ENCODE data around the gene CCDC146.
A peak's percentile ranks its signal among the peaks of the same experiment; 100 is the strongest.
"Not testable (repeated sequence)": the region's sequence is repeated elsewhere in the genome, so short reads cannot be mapped to it uniquely, and the experiment has no call there.

The CCDC146 gene

DNA sequence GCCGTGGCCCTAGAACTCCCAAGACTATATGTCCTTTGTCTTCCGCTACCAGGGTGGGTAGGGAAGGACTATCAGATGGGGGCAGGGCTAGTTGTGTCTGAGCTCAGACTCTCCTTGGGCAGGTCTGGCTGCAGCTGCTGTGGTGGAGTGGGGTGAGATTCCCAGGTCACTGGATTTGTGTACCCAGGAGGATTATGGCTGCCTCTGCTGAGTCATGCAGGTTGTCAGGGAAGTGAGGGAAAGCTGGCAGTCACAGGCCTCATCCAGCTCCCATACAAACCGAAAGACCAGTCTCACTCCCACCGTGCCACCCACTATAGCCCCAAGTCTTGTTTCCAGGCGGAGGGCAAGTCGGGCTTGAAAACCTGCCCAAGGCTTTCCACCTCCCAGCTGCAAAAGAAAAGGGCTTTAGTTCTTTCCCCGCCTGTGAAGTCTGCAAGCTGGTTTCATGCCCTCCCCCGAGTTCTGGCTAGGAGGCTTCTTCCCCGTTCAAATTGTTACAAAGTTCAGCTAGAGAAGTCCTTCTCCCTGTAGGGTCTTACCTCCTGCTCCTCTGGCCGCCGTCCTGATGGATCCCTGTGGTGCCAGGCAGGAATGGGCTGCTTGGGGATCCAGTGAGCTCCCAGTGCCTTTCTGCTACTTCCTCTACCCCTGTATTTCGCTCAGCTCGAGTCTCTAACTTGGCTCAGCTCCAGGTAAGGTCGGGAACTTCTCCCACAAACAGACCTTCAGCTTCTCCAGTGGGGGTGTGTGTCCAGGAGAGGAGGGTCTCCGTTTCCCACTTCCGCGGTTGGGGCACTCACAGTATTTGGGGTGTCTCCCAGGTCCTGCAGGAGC, 184.0 kb downstream of the CCDC146 start:
- DNase-seq, result no peak

DNA sequence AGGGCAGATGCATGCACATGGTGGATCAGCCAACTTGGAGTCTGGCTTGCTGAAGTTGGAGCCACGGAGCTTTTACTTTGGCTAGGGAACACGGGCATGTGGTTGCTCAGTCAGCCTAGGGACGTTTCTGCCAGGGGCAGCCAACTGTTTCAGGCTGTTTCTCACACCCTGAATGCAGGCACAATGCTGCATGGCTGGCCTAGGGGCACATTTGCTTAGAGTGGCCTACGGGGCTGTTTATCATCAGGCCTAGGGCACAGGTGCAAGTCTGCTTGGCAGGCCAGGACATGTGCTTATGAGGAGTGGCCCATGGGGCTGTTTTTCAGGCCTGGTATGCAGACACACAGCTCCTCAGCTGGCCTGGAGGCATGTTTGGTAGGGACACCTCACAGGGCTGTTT, 186.4 kb downstream of the CCDC146 start:
- no peak for DNase-seq

DNA sequence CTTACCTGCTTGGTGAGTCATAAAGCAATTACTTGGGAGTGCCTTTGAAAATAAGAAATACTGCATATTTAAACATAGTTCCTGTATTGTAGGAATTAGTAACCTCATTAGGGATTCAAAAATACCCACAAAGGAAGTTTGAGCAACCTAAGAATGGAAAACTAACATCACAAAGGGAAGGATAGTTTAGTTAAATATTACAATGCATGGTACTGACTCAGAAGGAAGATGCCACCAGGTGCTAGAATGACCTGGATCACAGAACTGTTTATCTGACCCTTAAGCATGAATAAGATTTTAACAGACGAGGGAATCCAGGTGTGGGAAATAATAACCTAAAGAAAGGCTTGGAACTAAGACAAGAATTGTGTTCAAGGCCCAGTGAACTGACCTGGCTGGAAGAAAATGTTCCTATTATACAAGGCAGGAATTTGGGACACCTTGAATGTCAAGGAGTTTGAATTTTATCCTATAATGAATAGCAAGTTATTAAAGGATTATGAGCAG, 187.4 kb downstream of the CCDC146 start:
- no peak for DNase-seq

DNA sequence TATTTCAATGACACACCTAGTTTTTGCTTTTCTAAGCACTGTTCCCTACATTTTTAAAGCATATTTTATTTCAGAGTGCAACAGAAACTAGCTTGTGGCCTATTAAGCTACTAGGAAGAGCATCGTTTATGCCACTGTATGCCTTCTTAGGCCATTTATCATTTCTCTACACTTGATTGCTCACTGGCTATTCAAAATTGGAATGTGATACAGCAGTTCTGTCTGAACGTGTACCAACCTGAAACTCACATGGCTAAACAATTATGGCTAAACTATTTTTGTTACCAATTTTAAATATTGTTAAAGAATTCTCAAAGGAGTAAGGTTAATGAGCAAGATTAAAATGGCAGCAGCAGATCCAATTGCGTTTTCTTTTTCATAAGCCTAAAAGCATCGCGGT, 188.6 kb downstream of the CCDC146 start:
- no peak for DNase-seq

DNA sequence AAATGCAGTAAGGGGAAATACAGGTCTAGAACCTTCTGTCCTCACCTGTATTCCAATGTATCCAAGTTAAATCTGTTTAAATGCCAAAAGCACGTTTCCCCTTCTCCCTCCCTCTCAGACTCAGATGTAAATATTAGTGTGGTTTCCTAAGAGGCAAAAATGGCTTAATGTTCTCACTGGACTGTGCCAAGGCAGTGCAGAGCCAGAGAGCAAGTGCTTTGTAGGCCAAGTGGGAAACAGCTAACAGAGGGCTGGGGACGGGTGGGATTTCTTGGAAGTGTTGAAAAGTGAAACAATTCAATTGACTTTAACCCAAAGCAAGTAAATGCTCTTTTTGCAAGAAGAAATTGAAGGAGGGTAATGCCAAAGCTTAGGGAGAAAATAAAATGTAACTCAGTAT, 190.7 kb downstream of the CCDC146 start:
- DNase-seq, result no peak

DNA sequence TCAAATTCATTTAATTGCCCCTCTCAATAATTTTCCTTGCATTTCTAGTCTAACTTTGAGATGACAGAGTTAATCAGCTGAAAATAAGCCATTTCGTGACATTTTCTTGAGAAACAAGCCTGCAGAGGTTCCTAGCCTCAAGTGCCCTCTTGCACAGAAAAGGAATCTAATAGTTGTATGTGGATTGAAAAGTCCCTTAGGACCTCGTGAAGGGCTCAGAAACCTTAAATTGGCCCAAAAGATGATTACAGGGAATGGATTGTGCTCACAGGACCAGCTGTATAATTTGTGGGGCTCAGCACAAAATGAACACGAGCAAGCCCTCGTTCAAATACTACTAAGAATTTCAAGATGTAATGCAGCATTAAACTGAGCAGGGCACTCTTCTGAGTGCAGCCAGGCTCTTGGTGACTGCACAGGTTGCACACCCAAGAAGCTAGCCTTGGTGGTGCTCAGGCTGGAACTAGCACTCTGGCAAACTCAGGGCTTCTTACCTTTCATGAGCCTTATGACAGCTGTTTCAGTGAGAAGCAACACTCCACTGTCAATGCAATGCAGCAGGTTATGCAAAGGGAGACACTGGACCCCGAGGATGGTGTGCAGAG, 191.6 kb downstream of the CCDC146 start:
- no peak for DNase-seq

DNA sequence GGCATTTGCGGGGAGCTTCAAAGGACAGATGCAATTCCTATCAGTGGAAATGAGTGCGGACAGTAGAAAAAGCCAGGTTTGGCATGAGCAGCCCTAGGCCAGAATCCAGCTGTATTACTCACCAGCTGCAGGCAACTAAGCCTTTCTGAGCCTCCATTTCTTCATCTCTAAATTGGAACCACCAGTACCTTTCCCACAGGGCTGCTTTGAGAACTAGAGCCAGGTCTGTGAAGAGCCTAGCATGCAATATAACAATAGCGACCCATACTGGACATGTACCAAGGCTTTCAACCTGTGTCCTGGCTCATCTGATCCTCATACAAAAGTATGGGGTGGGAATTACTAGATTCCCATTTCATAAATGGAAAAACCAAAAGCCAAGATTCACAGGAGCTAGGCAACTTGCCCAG, 192.8 kb downstream of the CCDC146 start:
- DNase-seq, result no peak

DNA sequence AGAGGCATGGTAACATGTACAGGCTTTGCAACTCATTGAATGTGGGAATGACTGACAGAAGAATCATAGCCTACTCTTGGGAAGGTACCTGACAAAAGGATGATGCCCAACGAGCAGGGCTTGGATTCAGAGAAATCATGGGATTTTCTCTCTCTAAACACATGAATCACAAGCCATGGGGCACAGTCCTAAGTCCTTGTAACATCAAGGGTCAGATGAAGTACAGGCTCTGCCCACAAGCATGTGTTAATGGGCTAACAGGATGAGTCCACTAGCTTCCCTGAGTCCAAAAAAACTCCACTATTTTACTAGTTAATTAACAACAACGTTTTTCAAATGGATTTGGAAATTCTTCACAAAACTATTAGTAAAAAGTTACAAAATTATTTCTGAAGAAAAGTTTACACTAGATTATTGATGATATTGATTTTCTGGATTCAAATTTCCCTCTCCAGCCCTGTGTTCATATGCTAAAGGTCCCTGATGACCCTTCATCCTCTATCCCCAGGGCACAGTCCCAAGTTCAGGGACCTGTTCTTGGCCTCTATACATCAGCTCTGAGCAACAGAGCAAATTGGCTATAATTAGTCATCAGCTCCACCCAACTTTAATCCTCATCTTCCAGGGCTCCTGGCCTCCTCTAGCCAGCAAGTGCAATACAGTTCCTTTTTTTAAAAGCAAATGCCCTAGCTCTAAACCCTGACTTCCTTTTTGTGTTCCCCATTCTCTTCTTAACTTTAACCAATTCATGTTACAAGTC, 194.0 kb downstream of the CCDC146 start:
- DNase-seq, result no peak

DNA sequence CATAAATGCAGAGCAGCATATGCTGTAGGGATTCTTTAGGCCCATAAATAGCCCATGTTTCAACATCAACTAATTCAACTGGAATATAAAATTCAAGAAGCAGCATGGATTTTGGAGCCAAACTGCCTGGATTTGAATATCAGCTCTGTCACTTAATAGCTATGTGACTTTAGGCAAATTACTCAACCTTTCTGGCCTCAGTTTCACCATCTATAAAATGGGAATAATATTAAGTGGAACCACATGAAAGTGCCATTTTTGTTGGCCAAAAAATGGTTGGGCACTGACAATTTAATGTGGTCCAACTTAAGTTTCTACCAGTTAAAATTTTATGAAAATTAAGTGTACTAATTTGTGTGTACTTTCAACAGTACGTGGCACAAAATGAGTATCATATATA, 195.6 kb downstream of the CCDC146 start:
- DNase-seq, result no peak

DNA sequence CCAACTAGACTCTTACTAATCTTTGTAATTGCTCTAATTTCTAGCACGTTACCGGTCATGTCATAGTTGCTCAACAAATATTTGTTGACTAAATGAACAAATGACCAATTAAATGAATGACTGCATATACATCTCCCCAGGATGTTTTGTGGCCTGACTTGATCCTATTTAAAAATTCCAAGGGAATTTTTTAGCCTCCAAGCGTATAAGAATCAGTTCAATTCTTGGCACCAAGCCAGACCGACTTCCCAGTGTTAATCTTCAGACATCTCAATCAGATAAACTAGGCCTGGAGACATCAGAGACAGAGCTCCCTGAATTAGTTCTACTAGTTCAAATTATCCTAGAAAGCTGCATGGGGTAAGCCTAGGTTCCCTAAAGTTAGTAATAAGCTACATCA, 197.7 kb downstream of the CCDC146 start:
- DNase-seq, result no peak

DNA sequence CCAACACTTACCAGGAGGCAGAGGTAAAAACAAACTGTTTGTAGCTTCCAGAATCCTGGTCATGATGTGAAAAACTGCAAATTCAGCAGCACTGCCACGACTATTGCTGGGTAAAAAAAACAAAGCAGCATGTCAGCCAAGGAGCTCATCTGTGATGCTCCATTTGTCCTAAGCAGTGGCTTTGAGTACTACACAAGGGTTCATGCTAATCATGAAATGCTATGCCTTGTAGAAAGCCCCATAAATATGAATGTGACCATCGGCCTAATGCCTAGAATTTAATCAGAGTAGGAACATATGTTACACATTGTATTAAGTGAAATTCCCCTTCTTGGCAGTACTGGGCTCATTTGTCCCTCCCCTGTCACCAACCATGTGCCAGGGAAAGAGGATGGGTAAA, 198.3 kb downstream of the CCDC146 start:
- DNase-seq, result no peak

DNA sequence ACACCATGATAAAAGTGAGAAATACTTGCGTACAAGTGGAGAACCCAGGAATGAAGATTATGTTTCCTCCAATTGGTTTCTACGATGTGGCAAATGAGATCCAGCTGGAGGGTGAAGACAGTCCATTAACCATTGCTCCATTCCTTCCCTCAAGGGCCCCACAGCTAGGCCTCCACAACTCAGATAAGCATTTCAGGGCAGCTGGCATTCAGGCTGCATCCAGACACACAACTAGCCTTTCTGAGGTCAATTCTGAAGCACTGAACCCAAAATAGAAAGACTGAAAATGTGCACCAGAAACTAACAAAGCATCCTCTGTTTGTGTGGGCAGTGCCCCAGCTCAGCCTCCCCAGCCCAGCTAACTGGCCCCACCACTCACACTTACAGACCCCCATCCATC, 198.9 kb downstream of the CCDC146 start:
- DNase-seq, result no peak

DNA sequence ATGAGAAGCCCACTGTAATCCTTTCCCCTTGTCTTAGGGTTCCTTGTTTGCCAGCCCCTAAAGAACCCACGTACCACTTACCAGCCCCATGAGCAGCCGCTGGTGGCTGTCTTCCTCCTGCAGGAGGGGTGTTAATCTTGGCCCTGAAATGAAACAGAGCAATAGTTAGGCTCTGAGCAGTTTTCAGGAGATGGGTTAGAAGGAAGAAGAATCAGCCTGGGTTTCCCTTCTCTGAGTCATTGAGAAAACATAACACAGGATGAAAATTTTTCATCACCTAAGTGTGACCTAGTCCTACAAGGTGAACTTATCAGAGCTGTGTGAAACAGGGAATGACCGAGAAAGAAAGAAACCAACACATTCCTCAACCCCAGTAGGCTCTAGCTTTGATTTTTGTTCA, 203.7 kb downstream of the CCDC146 start:
- no peak for DNase-seq

DNA sequence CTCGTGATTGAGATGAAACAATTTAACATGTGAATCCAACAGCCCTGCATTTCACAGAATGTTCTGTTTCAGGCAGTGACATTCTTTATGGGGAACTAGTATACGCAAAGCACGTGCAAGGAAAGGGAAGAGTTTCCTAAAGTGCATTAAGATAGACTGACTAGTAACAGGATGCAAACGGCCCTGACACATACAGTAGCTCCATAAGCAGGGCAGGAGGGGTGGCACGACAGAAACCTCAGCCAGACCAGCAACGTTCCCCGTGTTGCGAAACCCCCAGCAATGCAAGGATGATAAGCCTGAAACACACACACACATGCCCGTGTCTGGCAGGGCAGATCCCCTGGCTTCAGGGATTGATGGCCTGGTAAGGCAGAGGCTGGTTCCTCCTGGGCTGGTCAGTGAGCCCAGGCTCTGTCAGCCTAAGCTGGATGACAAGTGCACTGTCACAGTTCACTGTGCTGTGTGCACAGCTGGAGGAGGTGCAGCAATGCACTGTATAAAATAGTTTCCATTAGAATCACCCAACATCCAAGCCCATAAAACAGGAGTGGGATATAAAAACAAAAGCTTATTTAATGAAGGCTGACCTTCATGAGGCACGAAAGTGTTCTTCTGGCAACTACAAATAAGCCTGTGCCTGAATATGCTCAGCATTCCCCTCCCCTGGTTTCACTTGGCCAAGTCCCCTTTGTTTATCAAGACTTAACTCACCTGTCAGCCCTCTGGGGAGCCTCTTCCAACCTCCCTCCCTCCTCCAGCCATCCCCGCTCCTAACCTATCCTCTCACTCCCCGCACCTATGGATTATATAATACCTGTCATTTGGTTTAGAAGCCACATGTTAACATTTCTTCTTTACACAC, 204.9 kb downstream of the CCDC146 start:
- DNase-seq, result no peak

DNA sequence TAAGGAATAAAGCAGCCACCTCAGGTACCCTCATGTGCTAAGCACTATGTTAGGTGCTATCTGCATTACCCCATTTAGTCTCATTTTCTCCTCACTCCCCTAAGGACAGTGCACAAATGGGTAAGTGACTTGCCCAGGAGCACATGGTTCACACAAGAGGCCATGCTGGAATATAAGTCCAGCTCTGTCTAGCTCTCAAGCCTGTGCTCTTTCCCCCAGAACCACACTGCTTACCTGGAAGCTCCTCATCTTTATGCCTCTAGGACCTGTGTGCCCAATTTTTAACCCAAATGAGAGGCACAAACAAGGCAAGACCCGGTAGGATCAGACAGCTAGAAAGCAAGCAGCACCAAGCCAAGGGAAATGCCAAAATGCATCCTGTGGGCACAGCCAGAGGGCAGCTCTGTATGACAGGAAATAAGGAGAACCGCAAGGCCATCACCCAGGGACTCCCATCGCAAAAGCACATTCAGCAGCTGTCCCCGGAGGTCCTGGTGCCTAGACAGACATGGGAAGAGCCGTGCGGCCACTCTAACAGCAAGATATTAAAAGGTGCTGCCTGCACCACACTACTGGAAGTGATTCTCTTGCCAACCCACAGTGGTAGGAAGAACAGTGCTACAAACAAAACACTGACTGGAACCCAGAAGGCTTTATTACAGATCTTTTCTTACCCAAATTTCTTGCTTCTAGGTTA, 205.7 kb downstream of the CCDC146 start:
- DNase-seq, result no peak

DNA sequence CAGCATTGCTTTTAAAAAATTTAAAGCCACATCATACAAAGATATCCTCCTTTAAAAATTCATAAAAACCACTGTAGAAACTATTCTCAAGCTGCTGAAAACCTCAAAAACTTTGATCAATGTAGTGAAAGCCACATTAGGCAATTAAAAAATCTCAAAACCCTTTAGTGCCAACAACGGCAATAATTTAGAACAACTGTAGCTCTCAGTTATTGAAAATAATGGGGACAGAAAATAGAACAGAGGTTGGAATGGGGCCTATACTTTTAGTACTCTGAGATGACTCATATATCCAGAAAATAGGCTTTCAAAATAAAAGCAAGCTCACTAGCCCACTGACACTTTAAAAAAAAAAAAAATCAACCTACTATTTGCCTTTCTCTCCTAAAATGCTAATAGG, 206.3 kb downstream of the CCDC146 start:
- no peak for DNase-seq

DNA sequence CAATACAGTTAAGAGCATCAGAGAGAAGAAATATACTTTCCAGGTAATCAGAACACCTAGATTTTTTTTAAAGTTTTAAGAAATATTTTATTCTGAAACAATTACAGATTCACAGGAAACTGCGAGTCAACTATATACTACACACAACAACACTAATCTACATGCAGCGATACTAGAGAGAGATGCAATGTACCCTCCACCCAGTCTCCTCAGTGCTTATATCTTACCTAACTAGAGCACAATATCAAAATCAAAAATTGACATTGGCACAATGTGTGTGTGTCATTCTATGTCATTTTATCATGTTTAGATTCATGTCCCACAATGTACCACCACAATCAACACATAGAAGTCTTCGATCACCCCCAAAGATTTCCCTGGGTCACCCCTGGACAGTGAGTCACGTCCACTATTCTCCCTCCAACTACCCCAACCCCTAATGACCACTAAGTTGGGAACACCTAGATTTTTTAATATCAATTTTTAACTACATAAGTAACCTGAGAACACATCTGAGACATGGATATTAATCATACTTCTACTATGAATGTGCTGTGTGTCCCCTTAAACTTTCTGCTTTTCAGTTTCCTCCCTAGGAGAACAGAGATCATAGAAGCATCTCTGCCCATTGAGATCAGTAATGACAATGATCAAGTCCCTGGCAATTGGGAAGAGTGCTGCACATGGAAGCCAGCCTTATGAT, 207.2 kb downstream of the CCDC146 start:
- no peak for DNase-seq

DNA sequence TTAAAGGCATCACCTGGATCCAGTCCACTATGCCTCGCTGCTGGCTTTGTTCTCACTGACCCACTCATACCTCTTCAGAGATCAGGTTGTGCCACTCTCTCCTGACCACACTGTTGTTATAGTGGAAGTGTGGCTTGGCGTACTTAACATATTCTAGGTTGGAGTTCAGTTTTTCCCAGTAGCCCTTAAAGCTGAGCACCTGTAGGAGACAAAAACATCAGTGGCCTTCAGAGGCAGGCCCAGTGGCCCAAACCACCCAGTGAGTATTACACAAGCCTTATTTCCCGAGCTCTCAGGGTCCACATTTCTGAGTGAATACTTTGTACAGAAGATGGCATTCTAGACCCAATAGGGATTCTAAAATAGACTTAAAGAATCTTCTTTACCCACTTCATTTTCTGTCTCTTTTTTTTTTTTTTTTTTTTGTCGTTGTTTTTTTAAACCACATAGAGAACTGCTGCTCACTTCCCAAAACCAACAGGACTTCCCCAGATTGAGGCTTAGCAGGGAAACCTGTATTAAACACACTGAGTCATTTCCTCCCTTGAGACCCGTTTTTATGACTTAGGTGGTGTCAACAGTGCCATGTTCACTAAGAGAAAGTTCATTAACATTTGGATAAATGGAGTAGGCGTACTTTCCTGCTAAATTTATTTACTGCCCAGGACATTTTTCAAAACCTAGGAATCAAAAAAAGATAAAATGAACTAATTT, 207.9 kb downstream of the CCDC146 start:
- no peak for DNase-seq

DNA sequence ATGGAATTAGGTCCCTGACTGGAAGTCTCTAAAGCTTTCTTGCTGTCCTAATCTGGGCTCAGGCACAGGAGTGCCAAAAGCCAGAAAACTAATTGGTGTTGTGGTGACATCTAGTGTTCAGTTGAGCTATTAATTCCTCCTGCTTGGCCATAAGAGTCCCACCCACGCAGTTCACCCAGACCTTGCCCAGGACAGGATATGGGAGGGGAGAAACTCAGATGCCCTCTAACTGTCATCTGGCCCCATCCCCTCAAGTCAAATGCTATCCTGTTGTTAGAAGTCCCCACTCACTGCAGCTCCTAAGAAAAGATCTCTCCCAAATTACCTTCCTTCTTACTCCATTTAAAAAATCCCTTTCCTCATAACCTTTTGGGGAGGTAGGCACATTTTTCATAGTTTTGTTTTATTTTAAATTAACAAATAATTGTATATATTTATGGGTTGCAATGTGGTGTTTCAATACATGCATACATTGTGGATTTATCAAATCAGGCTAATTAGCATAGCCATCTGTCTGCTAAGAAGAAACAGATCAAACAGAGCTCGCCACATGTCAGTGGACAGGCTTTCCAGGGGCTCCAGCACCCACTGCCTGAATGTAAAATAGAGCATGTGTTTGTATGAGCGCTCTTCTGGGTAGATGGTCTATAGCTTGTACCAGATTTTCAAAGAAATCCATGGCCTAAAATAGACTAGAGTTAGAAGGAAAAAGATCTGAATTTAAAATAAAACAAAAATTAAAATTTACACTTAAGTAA, 209.7 kb downstream of the CCDC146 start:
- peak; percentile 58 for DNase-seq

DNA sequence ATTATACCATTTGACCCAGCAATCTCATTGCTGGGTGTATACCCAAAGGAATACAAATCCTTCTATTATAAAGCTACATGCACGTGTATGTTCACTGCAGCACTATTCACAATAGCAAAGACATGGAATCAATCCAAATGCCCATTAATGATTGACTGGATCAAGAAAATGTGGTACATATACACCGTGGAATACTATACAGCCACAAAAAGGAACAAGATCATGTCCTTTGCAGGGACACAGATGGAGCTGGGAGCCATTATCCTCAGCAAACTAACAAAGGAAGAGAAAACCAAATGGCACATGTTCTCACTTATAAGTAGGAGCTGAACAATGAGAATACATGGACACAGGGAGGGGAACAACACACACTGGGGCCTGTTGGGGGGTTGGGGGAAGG, 211.6 kb downstream of the CCDC146 start:
- not testable (repeated sequence) for DNase-seq

All from NK-92 treated with Interleukin-12 subunit alpha and Interleukin-12 subunit beta, amount 100 ng/mL, for 24 hours (cell line).